ENCODE data around the gene MAP7.

MAP7 gene

GRCh38 chr6:136304410-136304809 is 245.8 kb downstream of the MAP7 start:
- DNase-seq (ENCODE audit: low read depth): no peak
- H3K4me3 ChIP-seq (ENCODE audit: control insufficient read depth, low read depth, low read length): no peak overlapping the region
- no peak for TF ChIP-seq CTCF (IDR thresholded peaks at IDR 0.05; ENCODE audit: control insufficient read depth, insufficient read depth, low read depth, low read length, missing control alignments)

GRCh38 chr6:136303516-136303915 is 246.7 kb downstream of the MAP7 start:
- no peak for TF ChIP-seq CTCF (IDR thresholded peaks at IDR 0.05; ENCODE audit: control insufficient read depth, insufficient read depth, low read depth, low read length, missing control alignments)
- no peak overlapping the region for H3K4me3 ChIP-seq (ENCODE audit: control insufficient read depth, low read depth, low read length)
- no peak for DNase-seq (ENCODE audit: low read depth)

GRCh38 chr6:136294621-136295020 is 255.6 kb downstream of the MAP7 start:
- no peak for DNase-seq (ENCODE audit: low read depth)
- no peak for TF ChIP-seq CTCF (IDR thresholded peaks at IDR 0.05; ENCODE audit: control insufficient read depth, insufficient read depth, low read depth, low read length, missing control alignments)

More at GRCh38 chr6:136294621-136295020, 255.6 kb downstream of the MAP7 start:
- no peak overlapping the region for H3K4me3 ChIP-seq (ENCODE audit: control insufficient read depth, low read depth, low read length)

Data from AG09309 (cell line).